HepG2 (cell line): ENCODE results near the gene HYAL2. TPM values are rescaled to one million over a fixed set of nuclear protein-coding genes. Genes with fewer than 3 reads are reported as not detected.

ENCODE experiments used
- AGO2 ChIP-seq: fragments of 200-400 bp; formaldehyde crosslinking; optimal IDR thresholded peaks from 2 replicates; pipeline ENCODE3; 2017; ENCODE audit warnings: mild to moderate bottlenecking, low read depth, low read length, moderate library complexity
- E2F2 ChIP-seq: sonication (generic); formaldehyde crosslinking; IDR thresholded peaks from 2 replicates; pipeline ENCODE4 v1.4.0; 2020; ENCODE audit warnings: missing genetic modification reagents, borderline replicate concordance
- HDAC2 ChIP-seq: sonication (generic); formaldehyde crosslinking; IDR thresholded peaks from 2 replicates; pipeline ENCODE4 v1.4.0; 2020; ENCODE audit warnings: missing genetic modification reagents
- IRF2 ChIP-seq: IDR thresholded peaks from 2 replicates; pipeline ENCODE4 v1.6.1; 2018; ENCODE audit warnings: missing genetic modification reagents, missing compliant biosample characterization
- PREB ChIP-seq: sonication (generic); formaldehyde crosslinking; IDR thresholded peaks from 2 replicates; pipeline ENCODE4 v1.4.0; 2020; ENCODE audit warnings: missing genetic modification reagents
- PRMT3 ChIP-seq: sonication (generic); formaldehyde crosslinking; IDR thresholded peaks from 2 replicates; pipeline ENCODE4 v1.8.1; 2022; ENCODE audit warnings: low read depth, mild to moderate bottlenecking, moderate library complexity, missing genetic modification reagents, borderline replicate concordance
- SETDB1 ChIP-seq: sonication (generic); formaldehyde crosslinking; IDR thresholded peaks from 2 replicates; pipeline ENCODE4 v1.5.1; 2020; ENCODE audit warnings: missing genetic modification reagents, mild to moderate bottlenecking, borderline replicate concordance
- SSRP1 ChIP-seq: IDR thresholded peaks from 2 replicates; pipeline ENCODE4 v1.6.1; 2016; ENCODE audit warnings: control low read depth
- TMF1 ChIP-seq: sonication (generic); formaldehyde crosslinking; IDR thresholded peaks from 2 replicates; pipeline ENCODE4 v1.8.1; 2022; ENCODE audit warnings: low read depth, missing genetic modification reagents
- ZBTB34 ChIP-seq: sonication (generic); formaldehyde crosslinking; IDR thresholded peaks from 2 replicates; pipeline ENCODE4 v1.8.0; 2022; ENCODE audit warnings: mild to moderate bottlenecking, missing genetic modification reagents
- ZBTB38 ChIP-seq: sonication (generic); formaldehyde crosslinking; IDR thresholded peaks from 2 replicates; pipeline ENCODE4 v1.5.1; 2020; ENCODE audit warnings: mild to moderate bottlenecking, missing genetic modification reagents
- ZFX ChIP-seq: sonication (generic); formaldehyde crosslinking; IDR thresholded peaks from 2 replicates; pipeline ENCODE4 v1.4.0; 2020; ENCODE audit warnings: mild to moderate bottlenecking, low read depth, missing genetic modification reagents, moderate library complexity
- ZNF280B ChIP-seq: sonication (generic); formaldehyde crosslinking; IDR thresholded peaks from 2 replicates; pipeline ENCODE4 v1.5.0; 2020; ENCODE audit warnings: missing genetic modification reagents, mild to moderate bottlenecking, borderline replicate concordance
- ZNF3 ChIP-seq: IDR thresholded peaks from 2 replicates; pipeline ENCODE4 v1.7.0; 2017; ENCODE audit warnings: inconsistent platforms
- ZNF326 ChIP-seq: sonication (generic); formaldehyde crosslinking; IDR thresholded peaks from 2 replicates; pipeline ENCODE4 v1.4.0; 2020; ENCODE audit warnings: missing genetic modification reagents, borderline replicate concordance
- ZNF577 ChIP-seq: sonication (generic); formaldehyde crosslinking; IDR thresholded peaks from 2 replicates; pipeline ENCODE4 v1.4.0; 2020; ENCODE audit warnings: mild to moderate bottlenecking, low read depth, missing genetic modification reagents, borderline replicate concordance
- ZNF841 ChIP-seq: sonication (generic); formaldehyde crosslinking; IDR thresholded peaks from 2 replicates; pipeline ENCODE4 v1.8.1; 2023; ENCODE audit warnings: missing genetic modification reagents, borderline replicate concordance
- polyA plus RNA-seq, 8 experiments: library from polyadenylated mRNA; depleted of rRNA in 3 of 8; stranded (reverse) in 7 of 8; unstranded in 1 of 8; fragments of >200 nt; fragmentation: Illumina TruSeq in 4 of 8; extraction: Trizol in 4 of 8; gene quantifications; 2 replicates each; pipeline versions ENCODE4 v1.2.1 to v1.2.3, GENCODE V29; 2011 to 2016; ENCODE audit warnings: low read depth in 4 of 8, missing spikeins in 1 of 8, mixed read lengths in 1 of 8; ENCODE audit not compliant: insufficient read depth in 1 of 8
- total RNA-seq, 5 experiments: library from RNA; depleted of rRNA; stranded (reverse); fragments of >200 nt; fragmentation: Illumina TruSeq; extraction: Trizol; gene quantifications; 2 replicates each; pipeline ENCODE4 v1.2.3, GENCODE V29; 2016; ENCODE audit warnings: low read depth in 1 of 5
- TF ChIP-seq, protein P1 (sequence below): sonication (generic); formaldehyde crosslinking; IDR thresholded peaks from 2 replicates; pipeline ENCODE4 v1.5.0; 2020; ENCODE audit warnings: missing genetic modification reagents

Gene HYAL2
- total and polyA plus RNA-seq, 2 of the 13 experiments (the other 11 are each of a cell fraction or from before 2014, with no cell fraction given) = 76.2 to 102 TPM

DNA sequence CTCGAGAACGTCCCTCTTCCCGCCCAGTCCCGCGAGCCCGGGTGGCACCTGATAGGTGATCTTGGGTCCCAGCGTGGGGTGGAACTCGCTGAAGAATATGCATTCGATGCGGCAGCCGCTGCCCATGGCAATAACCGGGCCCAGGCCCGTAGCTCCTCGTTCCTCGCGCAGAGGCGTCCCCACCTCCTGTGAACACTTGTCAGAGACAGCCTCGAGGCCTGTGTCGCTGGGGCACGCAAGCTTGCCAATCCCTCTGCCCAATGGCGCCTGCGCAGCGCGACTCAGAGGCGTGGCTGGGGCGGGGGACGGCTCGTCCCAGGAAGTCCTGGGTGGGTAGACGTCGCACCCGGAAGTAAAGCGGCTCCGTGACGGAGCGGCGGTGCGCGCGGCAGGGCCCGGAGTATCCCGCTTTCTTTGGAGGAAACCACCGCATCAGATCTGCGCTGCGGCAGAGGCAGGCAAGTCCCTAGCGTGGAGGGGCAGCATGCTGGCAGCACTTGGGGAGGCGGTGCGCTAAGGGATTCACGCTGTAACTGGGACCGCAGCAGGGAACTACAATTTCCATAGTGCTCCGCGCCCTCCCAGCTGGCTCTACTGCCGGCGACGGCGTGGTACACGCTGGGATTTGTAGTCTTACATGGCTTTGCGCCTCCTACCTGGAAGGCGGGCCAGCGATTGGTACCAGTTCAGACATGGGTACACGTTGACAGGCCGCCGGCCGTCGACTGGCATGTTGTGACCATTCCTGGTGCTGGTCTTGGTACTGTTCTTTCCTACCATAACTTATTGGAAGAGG is 28.2 kb upstream of the HYAL2 start, which contains the start of the genes CYB561D2 and NPRL2 (continued):
- TF ChIP-seq, protein P1, sequence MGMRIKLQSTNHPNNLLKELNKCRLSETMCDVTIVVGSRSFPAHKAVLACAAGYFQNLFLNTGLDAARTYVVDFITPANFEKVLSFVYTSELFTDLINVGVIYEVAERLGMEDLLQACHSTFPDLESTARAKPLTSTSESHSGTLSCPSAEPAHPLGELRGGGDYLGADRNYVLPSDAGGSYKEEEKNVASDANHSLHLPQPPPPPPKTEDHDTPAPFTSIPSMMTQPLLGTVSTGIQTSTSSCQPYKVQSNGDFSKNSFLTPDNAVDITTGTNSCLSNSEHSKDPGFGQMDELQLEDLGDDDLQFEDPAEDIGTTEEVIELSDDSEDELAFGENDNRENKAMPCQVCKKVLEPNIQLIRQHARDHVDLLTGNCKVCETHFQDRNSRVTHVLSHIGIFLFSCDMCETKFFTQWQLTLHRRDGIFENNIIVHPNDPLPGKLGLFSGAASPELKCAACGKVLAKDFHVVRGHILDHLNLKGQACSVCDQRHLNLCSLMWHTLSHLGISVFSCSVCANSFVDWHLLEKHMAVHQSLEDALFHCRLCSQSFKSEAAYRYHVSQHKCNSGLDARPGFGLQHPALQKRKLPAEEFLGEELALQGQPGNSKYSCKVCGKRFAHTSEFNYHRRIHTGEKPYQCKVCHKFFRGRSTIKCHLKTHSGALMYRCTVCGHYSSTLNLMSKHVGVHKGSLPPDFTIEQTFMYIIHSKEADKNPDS (CRISPR knock-in tag) = no peak; the same call in 1 of the 2 replicates
- TF ChIP-seq IRF2 (CRISPR knock-in tag) (peak; percentile 94), ZBTB34 (CRISPR knock-in tag) (peak; percentile 79; the same call in 1 of the 2 replicates), ZNF3 (peak; percentile 32; the same call in 1 of the 2 replicates), ZNF326 (CRISPR knock-in tag) (no peak), PREB (no peak), HDAC2 (CRISPR knock-in tag) (peak; percentile 67), ZNF280B (CRISPR knock-in tag) (peak; percentile 98), AGO2 (no peak), ZBTB38 (CRISPR knock-in tag) (peak; percentile 86), E2F2 (CRISPR knock-in tag) (peak; percentile 67), ZNF841 (CRISPR knock-in tag) (no peak; the same call in 1 of the 2 replicates), ZFX (CRISPR knock-in tag) (peak; percentile 96), TMF1 (peak; percentile 90; the same call in 1 of the 2 replicates), SETDB1 (CRISPR knock-in tag) (peak; percentile 25; the same call in 1 of the 2 replicates), SSRP1 (CRISPR knock-in tag) (no peak), PRMT3 (no peak), ZNF577 (peak; percentile 96; the same call in 1 of the 2 replicates)
